ENCODE measurements around the gene P4HA2. TPM values are rescaled to one million over a fixed set of nuclear protein-coding genes. Genes with fewer than 3 reads are reported as not detected.

Gene P4HA2
- total and polyA plus RNA-seq, 10 donors, result 2.7 to 38.1 (median 12.9) TPM

DNA sequence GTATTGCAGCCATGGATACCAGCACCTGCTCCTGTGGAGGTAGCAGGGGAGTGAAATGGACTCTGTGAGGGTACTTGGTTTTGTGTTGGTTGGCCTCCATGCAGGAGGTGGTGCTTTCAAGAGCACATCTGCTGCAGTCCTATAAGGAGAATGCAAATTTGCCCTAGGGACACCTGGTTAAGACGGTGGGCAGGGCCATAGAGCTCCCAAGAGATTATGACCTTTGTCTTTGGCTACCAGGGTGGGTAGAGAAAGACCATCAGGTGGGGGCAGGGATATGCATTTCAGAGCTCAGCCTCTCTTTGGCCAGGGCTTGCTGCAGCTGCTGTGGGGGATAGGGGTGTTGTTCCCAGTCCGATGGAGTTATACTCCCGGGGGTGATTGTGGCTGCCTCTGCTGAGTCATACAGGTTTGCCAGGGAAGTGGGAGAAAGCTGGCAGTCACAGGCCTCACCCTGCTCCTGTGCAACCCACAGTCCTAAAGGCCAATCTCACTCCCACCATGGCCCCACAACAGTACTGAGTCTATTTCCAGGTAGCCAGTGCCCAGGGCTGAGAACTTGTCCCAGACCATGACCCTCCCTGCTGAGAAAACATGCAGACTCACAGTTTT is 15.8 kb upstream of the P4HA2 start:
- no peaks in the 10 kb centered on the region for H3K36me3 ChIP-seq
- H3K4me3 ChIP-seq, result no peak overlapping the region
- WGBS, 5 donors, result 56 to 97% (median 84%) methylated on average over 1 to 3 of the region's 3 CpGs
- intact Hi-C loops (cut with DNase I; ENCODE audit: low total_unique reads), result no loop called here
- DNase-seq, result peak; percentile 30
- H3K27me3 ChIP-seq (replicated peaks in 1 of 7), result no peaks in the 10 kb centered on the region
- no peak for TF ChIP-seq POLR2A (IDR thresholded peaks at IDR 0.05)
- TF ChIP-seq, protein P1, sequence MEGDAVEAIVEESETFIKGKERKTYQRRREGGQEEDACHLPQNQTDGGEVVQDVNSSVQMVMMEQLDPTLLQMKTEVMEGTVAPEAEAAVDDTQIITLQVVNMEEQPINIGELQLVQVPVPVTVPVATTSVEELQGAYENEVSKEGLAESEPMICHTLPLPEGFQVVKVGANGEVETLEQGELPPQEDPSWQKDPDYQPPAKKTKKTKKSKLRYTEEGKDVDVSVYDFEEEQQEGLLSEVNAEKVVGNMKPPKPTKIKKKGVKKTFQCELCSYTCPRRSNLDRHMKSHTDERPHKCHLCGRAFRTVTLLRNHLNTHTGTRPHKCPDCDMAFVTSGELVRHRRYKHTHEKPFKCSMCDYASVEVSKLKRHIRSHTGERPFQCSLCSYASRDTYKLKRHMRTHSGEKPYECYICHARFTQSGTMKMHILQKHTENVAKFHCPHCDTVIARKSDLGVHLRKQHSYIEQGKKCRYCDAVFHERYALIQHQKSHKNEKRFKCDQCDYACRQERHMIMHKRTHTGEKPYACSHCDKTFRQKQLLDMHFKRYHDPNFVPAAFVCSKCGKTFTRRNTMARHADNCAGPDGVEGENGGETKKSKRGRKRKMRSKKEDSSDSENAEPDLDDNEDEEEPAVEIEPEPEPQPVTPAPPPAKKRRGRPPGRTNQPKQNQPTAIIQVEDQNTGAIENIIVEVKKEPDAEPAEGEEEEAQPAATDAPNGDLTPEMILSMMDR (IDR thresholded peaks at IDR 0.05 in 8 of 11, conservative IDR thresholded peaks at IDR 0.05 in 3 of 11), result no peak
- no peak for TF ChIP-seq POLR2AphosphoS5 (IDR thresholded peaks at IDR 0.05)
- no peaks in the 10 kb centered on the region for H3K4me1 ChIP-seq
- H3K9me3 ChIP-seq, result peaks cover 0 to 66% (median 53%) of the 10 kb centered on the region in 8 donors
- no peak overlapping the region for H3K27ac ChIP-seq

DNA sequence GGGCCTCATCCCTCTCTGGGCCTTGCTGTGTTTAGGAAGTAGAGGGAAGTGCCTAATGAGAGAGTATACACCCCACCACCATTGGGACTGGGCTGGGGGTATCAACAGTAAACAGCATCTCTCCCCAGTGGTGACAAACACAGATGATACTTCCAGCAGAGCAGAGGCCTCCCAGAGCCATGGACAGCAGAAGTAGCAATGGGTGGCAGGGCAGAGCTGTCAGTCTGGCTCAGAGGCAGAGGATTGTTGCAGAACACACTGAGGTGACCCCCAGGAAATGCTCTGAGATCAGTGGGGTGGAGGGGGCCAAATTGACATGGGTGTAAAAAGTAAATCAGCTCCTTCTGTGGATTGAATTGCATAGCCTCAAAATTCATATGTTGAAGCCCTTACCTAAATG is 12.1 kb upstream of the P4HA2 start:
- no peak overlapping the region for H3K27ac ChIP-seq
- TF ChIP-seq, protein P1 (IDR thresholded peaks at IDR 0.05 in 8 of 11, conservative IDR thresholded peaks at IDR 0.05 in 3 of 11), result no peak
- TF ChIP-seq POLR2AphosphoS5 (IDR thresholded peaks at IDR 0.05) (no peak), POLR2A (IDR thresholded peaks at IDR 0.05) (no peak)
- H3K27me3 ChIP-seq (replicated peaks in 1 of 7), result no peaks in the 10 kb centered on the region
- no peak overlapping the region for H3K4me3 ChIP-seq
- no peaks in the 10 kb centered on the region for H3K36me3 ChIP-seq
- H3K9me3 ChIP-seq, result peaks cover 0 to 31% (median 24%) of the 10 kb centered on the region in 8 donors
- H3K4me1 ChIP-seq, result no peaks in the 10 kb centered on the region
- intact Hi-C loops (cut with DNase I; ENCODE audit: low total_unique reads), result no loop called here
- peak; percentile 22 for DNase-seq

GRCh38 chr5:132238901-132239500 is 11.3 kb upstream of the P4HA2 start:
- TF ChIP-seq, protein P1 (IDR thresholded peaks at IDR 0.05 in 8 of 11, conservative IDR thresholded peaks at IDR 0.05 in 3 of 11), result no peak
- no peak for TF ChIP-seq POLR2A (IDR thresholded peaks at IDR 0.05)
- no peak for TF ChIP-seq POLR2AphosphoS5 (IDR thresholded peaks at IDR 0.05)
- no peaks in the 10 kb centered on the region for H3K36me3 ChIP-seq
- no peak overlapping the region for H3K4me3 ChIP-seq
- H3K9me3 ChIP-seq, result peaks cover 0 to 24% (median 16%) of the 10 kb centered on the region in 8 donors
- no peak overlapping the region for H3K27ac ChIP-seq
- intact Hi-C loops (cut with DNase I; ENCODE audit: low total_unique reads), result no loop called here
- 25 to 80% (median 71%) methylated on average over 1 of the region's 1 CpG for WGBS, 5 donors
- DNase-seq, result peak; percentile 16
- H3K4me1 ChIP-seq, result no peaks in the 10 kb centered on the region
- H3K27me3 ChIP-seq (replicated peaks in 1 of 7), result no peaks in the 10 kb centered on the region

DNA sequence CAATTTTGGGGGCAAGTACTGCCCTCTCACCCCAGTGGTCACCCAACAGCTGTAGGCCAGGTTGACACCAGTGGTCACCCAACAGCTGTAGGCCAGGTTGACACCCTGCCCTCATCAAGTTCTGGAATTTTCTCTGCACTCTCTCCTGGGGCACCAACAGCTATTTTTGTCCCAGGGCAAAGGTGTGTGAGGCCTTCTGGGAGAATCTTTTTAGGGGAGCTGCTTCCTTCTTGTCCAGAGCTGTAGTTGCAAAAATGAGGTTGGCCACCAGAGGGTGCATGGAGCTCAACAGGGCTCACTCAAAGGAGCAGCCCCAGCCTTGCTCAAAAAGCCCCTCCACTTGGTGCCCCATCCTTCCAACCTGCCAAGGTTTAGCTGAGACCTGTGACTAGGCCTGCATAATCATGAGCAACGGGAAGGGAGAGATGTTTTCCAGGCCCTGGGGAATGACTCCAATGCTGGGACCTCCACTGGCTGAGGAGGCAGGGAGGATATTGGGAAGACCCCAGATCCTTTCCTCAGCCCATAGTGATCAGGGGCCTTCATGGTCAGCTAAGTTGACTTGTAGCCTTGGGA is 10.6 kb upstream of the P4HA2 start:
- Histone ChIP-seq H3K4me1 (no peaks in the 10 kb centered on the region), H3K9me3 (peaks cover 0 to 16% (median 9%) of the 10 kb centered on the region in 8 donors), H3K27ac (no peak overlapping the region), H3K4me3 (no peak overlapping the region), H3K36me3 (no peaks in the 10 kb centered on the region), H3K27me3 (replicated peaks in 1 of 7) (no peaks in the 10 kb centered on the region)
- 0 to 17% (median 11%) methylated on average over 1 of the region's 1 CpG for WGBS, 5 donors
- DNase-seq, result peak; percentile 78
- TF ChIP-seq POLR2AphosphoS5 (IDR thresholded peaks at IDR 0.05) (no peak), POLR2A (IDR thresholded peaks at IDR 0.05) (no peak)
- TF ChIP-seq, protein P1 (IDR thresholded peaks at IDR 0.05 in 8 of 11, conservative IDR thresholded peaks at IDR 0.05 in 3 of 11), result peak in 10 of 11 experiments; percentile 27 to 83 (median 71)
- intact Hi-C loops (cut with DNase I; ENCODE audit: low total_unique reads), result no loop called here
